ENCODE measurements around the gene FAM170B. TPM values are rescaled to one million over a fixed set of nuclear protein-coding genes. Genes with fewer than 3 reads are reported as not detected.

FAM170B gene
- total RNA-seq, 1 experiment from 2014 or later = not detected

DNA sequence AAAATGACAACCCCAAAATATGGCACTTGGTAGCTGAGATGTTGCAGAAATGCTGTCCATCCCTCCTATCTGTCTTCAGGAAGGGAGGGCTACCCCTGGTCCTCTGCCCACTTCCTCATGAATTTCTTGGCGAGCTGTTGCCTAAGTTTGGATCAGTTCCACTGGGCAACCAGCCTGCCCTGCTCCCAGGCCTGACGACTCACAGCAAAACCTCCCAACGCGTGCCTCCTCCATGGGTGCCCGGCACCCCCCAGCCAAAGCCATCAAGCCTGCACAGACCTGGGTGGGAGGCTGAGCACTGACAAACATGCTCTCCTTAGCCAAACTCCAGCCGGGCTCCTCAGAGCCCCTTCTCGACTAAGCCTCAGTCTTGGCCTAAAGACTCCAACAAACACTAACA lies 27.4 kb downstream of the FAM170B start:
- no peak for DNase-seq (ENCODE audit: low read depth)

GRCh38 chr10:49105076-49105475 lies 28.7 kb downstream of the FAM170B start:
- DNase-seq (ENCODE audit: low read depth) = no peak

GRCh38 chr10:49104323-49104722 lies 29.5 kb downstream of the FAM170B start:
- no peak for DNase-seq (ENCODE audit: low read depth)

DNA sequence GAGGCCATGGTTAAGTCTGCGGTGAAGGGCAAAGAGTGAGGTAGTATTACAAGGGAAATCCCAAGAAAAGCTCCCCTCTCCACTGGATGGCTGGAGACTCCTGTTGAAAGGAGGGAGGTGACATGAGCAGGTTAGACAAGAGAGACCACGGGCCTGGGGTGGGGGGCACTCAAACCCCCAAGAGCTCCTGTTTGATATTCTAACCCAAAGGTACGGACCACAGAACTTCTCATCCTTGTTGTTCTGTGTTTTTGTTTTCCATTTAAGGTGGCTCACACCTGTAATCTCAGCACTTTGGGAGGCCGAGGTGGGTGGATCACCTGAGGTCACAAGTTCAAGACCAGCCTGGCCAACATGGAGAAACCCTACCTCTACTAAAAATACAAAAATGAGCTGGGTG lies 30.1 kb downstream of the FAM170B start:
- no peak for DNase-seq (ENCODE audit: low read depth)

DNA sequence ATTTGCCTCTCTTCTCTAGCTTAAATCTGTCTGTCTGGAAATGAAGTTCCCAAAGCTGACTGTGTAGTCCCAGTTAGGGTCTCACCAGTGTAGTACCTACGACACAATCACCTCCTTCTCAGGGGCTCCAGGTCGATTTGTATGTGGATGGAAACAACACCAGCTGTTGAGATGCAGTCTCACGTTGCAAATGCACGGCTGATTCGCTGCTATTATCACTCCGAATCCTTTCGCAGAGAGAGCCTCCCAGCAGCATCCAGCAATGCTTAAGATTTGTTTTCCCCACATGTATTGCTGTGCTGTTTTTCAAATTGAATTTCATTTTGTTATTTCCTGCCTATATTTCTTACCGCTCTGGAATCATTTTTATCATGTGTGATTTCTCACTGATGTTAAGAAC lies 34.8 kb downstream of the FAM170B start:
- DNase-seq (ENCODE audit: low read depth) = no peak

DNA sequence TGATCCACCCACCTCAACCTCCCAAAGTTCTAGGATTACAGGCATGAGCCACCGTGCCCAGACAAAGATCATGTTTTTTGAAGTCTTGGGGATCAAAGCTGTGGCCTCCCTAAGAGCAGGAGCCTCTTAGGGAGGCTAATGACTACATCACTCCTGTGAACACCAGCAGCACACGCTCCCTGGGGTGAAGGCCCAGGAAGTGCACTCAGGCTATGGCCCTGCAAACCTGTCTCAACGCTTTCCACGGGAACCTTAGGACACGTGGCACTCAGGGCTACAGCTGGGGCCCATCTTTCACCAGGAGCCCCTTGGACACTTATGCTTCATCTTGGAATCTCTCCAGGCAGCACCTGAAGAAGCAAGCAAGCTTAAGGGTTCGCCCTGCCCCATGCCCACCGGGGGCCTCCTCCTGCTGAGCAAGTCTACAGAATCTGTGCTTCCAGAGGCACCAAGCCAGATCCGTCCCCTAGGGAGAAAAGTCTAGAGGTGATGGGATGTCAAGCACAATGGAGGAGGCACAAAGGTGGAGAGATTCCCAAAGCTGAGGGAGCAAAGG lies 36.9 kb downstream of the FAM170B start:
- DNase-seq (ENCODE audit: low read depth) = no peak

- DNase-seq (ENCODE audit: low read depth) = no peak
Observed at GRCh38 chr10:49094646-49095045, 39.2 kb downstream of the FAM170B start.

- DNase-seq (ENCODE audit: low read depth) = no peak
Observed at GRCh38 chr10:49093922-49094321, 39.9 kb downstream of the FAM170B start.

DNA sequence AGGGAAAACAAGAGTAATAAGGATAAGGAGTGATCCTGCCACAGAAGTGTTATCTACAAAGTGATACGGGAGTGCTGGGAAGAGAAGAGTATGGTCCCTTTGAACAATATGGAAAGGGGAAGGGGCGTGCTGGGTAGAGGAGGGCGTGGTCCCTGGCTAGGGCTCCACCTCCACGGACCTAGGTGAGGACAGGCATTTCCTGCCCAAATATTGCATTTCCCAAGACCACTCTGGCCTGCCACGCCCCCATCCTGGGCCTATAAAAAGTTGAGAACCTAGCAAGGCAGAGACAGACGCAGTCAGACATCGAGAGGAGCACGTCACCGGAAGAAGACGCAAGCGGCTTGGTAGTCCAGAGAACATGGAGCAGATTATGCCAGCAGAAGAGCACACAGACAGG lies 41.3 kb downstream of the FAM170B start:
- DNase-seq (ENCODE audit: low read depth) = no peak

DNA sequence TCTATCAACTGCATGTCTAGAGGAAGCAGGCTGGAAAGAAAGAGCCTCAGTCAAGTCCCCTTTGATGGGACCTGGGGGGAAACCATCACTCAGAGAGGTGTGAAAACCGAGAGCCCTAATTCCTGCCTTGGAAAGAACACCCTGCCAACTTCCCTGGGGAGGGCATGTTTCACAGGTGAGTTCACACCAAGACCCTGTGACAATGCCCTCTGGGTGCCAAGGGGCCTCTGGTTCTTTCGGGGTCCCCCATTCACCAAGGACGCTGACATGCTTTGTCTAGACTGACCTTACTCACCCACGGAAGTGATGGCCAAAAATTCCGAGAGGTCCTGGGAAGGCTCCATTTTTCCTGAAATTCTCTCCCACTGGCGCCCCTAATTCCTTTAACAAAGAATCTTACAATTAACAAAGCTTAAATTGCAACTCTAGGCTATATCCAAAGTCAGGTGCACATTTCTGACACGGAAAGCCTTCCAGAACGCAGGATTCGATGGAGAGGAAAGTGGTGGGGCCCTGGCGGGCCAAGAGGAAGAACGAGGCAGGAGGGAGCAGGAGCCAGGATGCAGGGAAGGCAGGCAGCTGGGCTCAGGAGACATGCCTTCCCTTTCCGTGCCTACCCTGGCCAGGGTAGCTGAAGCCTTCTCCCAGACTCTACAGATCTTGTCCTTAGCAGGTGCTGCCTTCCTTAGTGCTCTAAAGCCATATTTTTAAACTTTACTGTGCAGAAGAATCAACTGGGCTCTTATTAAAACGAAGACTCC lies 42.2 kb downstream of the FAM170B start:
- no peak for DNase-seq (ENCODE audit: low read depth)

GRCh38 chr10:49090696-49091380 lies 43.0 kb downstream of the FAM170B start:
- DNase-seq (ENCODE audit: low read depth) = no peak

DNA sequence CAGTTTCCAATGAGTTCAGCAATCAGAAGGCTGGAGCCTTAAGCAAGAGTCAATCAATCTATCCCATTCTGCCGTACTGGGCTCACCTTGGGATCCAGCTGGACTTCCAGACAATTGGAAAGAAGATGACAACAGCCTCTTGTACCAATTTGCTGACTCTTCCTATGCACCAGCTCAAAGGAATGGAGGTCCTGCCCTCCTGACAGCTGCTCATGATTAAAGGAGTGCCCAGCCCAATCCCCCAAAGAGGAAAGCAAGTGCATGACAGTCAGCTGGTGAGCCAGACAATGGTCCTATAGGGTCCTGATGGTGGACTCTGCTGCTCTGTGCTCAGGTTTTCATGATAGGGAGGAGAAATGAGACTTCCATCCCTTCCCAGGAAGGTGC lies 43.6 kb downstream of the FAM170B start:
- DNase-seq (ENCODE audit: low read depth) = no peak

- DNase-seq (ENCODE audit: low read depth) = no peak
Observed at GRCh38 chr10:49089557-49090188, 44.1 kb downstream of the FAM170B start.

DNA sequence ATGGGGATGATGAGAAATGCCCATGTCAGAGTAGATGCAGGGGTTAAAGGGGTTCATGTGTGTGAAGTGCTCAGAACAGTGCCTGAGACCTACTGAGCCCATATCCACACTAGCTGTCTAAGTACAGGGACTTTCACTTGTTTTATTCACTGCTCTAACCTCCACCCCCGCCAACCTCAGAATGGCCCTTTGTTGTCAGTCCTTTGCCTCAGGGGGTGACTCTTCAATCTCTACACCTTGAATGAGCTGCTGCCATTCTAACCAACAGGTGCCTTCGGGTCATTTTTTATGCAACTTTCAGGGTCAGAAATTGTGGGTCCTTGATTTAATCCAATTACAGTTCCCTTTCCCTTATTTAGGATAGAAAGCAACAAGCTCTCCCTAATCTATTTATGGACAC lies 44.7 kb downstream of the FAM170B start:
- no peak for DNase-seq (ENCODE audit: low read depth)

- no peak for DNase-seq (ENCODE audit: low read depth)
Observed at GRCh38 chr10:49086889-49087288, 46.9 kb downstream of the FAM170B start.

DNA sequence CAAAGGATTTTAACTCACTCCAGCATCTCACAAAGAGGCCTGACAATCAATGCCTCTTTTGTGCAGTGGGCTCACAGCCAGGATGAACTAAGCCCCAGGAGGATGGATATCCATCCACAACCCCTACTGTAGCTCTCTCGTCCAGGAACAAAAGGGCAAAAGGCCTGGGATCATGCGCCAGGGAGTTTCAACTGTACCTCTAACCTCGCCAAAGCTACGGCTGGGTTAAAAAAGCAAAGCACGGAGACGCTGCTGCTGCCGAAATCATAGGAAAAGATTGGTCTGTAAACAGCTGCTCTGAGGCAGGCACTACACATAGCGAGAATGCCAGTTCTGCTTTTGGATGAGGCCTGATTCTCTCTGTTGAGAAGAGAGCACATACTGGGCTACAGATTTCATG lies 50.6 kb downstream of the FAM170B start:
- DNase-seq (ENCODE audit: low read depth) = no peak

GRCh38 chr10:49082766-49083165 lies 51.1 kb downstream of the FAM170B start:
- DNase-seq (ENCODE audit: low read depth) = no peak

DNA sequence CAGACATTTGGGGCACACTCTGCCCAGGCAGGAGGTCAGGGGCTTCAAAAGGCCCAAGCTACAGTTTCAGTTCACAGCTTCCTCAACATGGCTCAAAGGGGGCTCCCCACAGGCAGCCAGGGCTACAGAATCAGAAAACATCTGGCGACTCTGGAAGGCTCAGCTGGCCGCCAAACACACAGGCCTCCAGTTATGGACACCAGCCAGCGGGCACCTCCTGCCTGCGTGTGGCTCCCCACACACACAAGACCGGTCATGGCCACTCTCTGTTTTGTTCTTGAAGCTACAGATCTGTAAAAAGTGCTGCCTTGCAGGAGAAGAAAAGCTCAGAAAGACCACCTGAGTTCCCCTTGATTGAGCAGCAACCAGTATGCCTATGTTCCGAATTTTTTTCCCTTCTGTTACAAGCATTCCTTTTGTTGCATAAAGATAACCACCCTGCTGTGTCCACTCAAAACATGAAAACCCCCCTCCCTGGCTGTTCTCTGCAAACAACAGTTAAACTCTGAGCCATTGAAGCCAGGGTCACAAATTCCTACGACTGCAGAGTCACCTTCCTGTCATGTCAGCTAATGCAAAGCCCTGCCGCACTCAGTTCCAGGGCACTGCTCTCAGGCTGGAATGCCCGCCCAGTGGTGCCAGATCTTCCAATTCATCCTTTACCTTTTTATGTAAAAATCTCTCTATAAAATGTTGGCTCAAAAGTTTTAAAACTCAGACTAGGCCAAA lies 52.1 kb downstream of the FAM170B start:
- DNase-seq (ENCODE audit: low read depth) = no peak

All from Daoy (cell line).